Natural killer cell (primary cell): ENCODE measurements around the gene RAD50. TPM values are rescaled to one million over a fixed set of nuclear protein-coding genes. Genes with fewer than 3 reads are reported as not detected.

Source experiments
- ATAC-seq, 3 donors: fragments of 150-1000 bp in 2 of 3; fragments of 200-7000 bp in 1 of 3; cut with Tn5 transposase; 1 replicate in 1 of 3; 2 replicates in 2 of 3; pipeline ENCODE4 v1.10.0; 2021; ENCODE audit warnings: mild to moderate bottlenecking in 2 of 3, moderate library complexity in 2 of 3
- DNase-seq, 2 donors: peaks; one replicate each; pipeline versions ENCODE4 v3.0.0 to v3.0.0-alpha.2; 2013 to 2021; ENCODE audit warnings: mixed read lengths in 1 of 2
- H3K27ac ChIP-seq: one replicate; pipeline ENCODE4 v1.5.1; 2013; ENCODE audit warnings: mild to moderate bottlenecking, low read length
- H3K27me3 ChIP-seq: one replicate; pipeline ENCODE4 v1.6.1; 2013; ENCODE audit warnings: low read length; ENCODE audit not compliant: control insufficient read depth, insufficient read depth
- H3K36me3 ChIP-seq: one replicate; pipeline ENCODE4 v1.6.1; 2013; ENCODE audit warnings: low read length; ENCODE audit not compliant: control insufficient read depth, insufficient read depth
- H3K4me1 ChIP-seq: one replicate; pipeline ENCODE4 v1.6.1; 2013; ENCODE audit warnings: low read length; ENCODE audit not compliant: control insufficient read depth, insufficient read depth
- H3K4me3 ChIP-seq: one replicate; pipeline ENCODE4 v1.5.1; 2013; ENCODE audit warnings: low read length
- H3K9me3 ChIP-seq: one replicate; pipeline ENCODE4 v1.6.1; 2013; ENCODE audit warnings: low read length; ENCODE audit not compliant: control insufficient read depth, insufficient read depth
- H3K27ac Mint-ChIP-seq, 2 donors: one replicate each; pipeline ENCODE4 v1.8.0; 2022; ENCODE audit warnings: mild to moderate bottlenecking in 2 of 2, mixed read lengths in 2 of 2, moderate library complexity in 1 of 2
- H3K27me3 Mint-ChIP-seq, 2 donors: one replicate each; pipeline ENCODE4 v1.8.0; 2022; ENCODE audit warnings: low read depth in 2 of 2, mixed read lengths in 2 of 2
- H3K36me3 Mint-ChIP-seq: one replicate; pipeline ENCODE4 v1.8.0; 2022; ENCODE audit warnings: mixed read lengths
- H3K4me1 Mint-ChIP-seq, 2 donors: one replicate each; pipeline ENCODE4 v1.8.0; 2022; ENCODE audit warnings: mixed read lengths in 2 of 2
- H3K4me3 Mint-ChIP-seq: one replicate; pipeline ENCODE4 v1.8.0; 2022; ENCODE audit warnings: mild to moderate bottlenecking, moderate library complexity, mixed read lengths
- H3K9me3 Mint-ChIP-seq, 2 donors: one replicate each; pipeline ENCODE4 v1.8.0; 2022; ENCODE audit warnings: mixed read lengths in 2 of 2
- WGBS: methylation state at CpG from one replicate; pipeline ENCODE4 v1.1.7; 2013; ENCODE audit warnings: missing lambda C conversion rate; ENCODE audit not compliant: insufficient coverage; 5-methylcytosine and 5-hydroxymethylcytosine counted together
- intact Hi-C: fragments of 100-400 bp; cut with micrococcal nuclease; formaldehyde crosslinking; loops from one replicate; pipeline ENCODE4 v1.14.2; 2022
- total RNA-seq, 4 donors: library from RNA; stranded (reverse); fragments of 120-200 nt in 1 of 4; gene quantifications; one replicate each; pipeline versions ENCODE4 v1.2.3 to v1.2.4, GENCODE V29; 2013 to 2022
- TF ChIP-seq, protein P1 (sequence below): fragments of 200-600 bp; IDR thresholded peaks from one replicate; pipeline ENCODE4 v1.8.0; 2022; ENCODE audit warnings: antibody characterized with exemption

The RAD50 gene
- total RNA-seq, 3 donors from 2014 or later (not counting 1 experiment from before 2014, with no cell fraction given), result 21.0 to 31.2 (median 27.5) TPM

DNA sequence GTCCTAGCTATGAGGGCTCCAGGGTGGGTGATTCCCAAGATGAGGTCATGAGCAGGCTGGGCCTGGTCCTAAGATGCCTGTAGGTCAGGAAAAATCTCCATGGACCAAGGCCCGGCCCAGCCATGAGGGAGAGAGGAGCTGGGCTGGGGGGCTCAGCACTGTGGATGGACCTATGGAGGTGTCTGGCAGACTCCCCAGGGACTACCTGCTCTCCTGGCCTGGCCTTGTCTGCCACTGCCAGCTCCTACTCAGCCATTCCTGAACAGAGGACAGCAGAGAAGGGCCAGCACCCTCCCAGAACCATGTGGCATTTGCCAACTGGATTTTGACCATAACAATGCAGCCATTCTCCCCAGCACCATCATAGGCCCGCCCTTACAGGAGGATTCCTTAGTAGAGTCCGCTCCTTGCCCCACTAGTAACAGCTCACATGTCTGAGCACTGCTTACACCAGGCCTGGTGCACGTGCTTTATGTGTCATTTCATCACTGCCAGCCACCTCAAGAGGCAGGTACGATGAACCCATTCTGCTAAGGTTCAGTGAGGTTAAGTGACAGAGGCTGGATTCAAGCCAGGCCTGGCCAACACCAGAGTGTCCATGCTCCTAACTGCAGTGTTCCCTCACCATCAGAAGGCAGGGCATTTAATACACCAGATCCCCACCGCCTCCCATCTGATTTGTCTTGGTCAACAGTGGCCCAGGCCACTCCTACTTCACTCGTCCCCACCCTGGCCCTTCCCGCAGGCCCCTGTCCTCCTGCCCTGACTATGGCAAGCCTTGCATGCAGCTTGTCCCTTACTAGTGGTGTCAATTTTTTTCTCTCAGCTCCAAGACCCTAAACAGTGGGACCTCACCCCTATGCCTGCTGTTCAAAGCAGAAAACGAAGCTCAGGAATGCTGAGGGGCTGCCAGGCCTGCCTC lies 101.9 kb downstream of the RAD50 start:
- H3K4me3 Mint-ChIP-seq, result no peak overlapping the region

GRCh38 chr5:132659598-132660493 lies 103.1 kb downstream of the RAD50 start:
- Mint-ChIP-seq H3K4me3 (no peak overlapping the region), H3K9me3 (no peaks in the 10 kb centered on the region), H3K36me3 (no peaks in the 10 kb centered on the region), H3K4me1 (peaks cover 0 to 21% of the 10 kb centered on the region in 2 donors), H3K27me3 (peaks cover 14 to 24% of the 10 kb centered on the region in 2 donors), H3K27ac (no peak overlapping the region)
- TF ChIP-seq, protein P1, sequence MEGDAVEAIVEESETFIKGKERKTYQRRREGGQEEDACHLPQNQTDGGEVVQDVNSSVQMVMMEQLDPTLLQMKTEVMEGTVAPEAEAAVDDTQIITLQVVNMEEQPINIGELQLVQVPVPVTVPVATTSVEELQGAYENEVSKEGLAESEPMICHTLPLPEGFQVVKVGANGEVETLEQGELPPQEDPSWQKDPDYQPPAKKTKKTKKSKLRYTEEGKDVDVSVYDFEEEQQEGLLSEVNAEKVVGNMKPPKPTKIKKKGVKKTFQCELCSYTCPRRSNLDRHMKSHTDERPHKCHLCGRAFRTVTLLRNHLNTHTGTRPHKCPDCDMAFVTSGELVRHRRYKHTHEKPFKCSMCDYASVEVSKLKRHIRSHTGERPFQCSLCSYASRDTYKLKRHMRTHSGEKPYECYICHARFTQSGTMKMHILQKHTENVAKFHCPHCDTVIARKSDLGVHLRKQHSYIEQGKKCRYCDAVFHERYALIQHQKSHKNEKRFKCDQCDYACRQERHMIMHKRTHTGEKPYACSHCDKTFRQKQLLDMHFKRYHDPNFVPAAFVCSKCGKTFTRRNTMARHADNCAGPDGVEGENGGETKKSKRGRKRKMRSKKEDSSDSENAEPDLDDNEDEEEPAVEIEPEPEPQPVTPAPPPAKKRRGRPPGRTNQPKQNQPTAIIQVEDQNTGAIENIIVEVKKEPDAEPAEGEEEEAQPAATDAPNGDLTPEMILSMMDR, result no peak
- Histone ChIP-seq H3K27ac (no peak overlapping the region), H3K4me1 (peaks cover 31% of the 10 kb centered on the region), H3K9me3 (no peaks in the 10 kb centered on the region), H3K4me3 (no peak overlapping the region), H3K27me3 (peaks cover 14% of the 10 kb centered on the region), H3K36me3 (no peaks in the 10 kb centered on the region)
- intact Hi-C loops, result no loop called here
- ATAC-seq (no peak), DNase-seq (no peak)
- 87% methylated on average over 23 of the region's 23 CpGs for WGBS

More for the DNA sequence above, 101.9 kb downstream of the RAD50 start:
- WGBS, result 94% methylated on average over 9 of the region's 9 CpGs
- H3K9me3 ChIP-seq, result no peaks in the 10 kb centered on the region
- intact Hi-C loops, result no loop called here
- H3K27ac Mint-ChIP-seq, result no peak overlapping the region
- no peaks in the 10 kb centered on the region for H3K36me3 Mint-ChIP-seq
- H3K4me1 Mint-ChIP-seq, result peaks cover 0 to 14% of the 10 kb centered on the region in 2 donors
- H3K9me3 Mint-ChIP-seq, result no peaks in the 10 kb centered on the region
- DNase-seq, result no peak
- no peak overlapping the region for H3K27ac ChIP-seq
- peaks cover 20 to 36% of the 10 kb centered on the region in 2 donors for H3K27me3 Mint-ChIP-seq
- no peaks in the 10 kb centered on the region for H3K36me3 ChIP-seq
- ATAC-seq, result no peak
- TF ChIP-seq, protein P1, result no peak
- H3K4me1 ChIP-seq, result peaks cover 19% of the 10 kb centered on the region
- H3K4me3 ChIP-seq, result no peak overlapping the region
- peaks cover 14% of the 10 kb centered on the region for H3K27me3 ChIP-seq

DNA sequence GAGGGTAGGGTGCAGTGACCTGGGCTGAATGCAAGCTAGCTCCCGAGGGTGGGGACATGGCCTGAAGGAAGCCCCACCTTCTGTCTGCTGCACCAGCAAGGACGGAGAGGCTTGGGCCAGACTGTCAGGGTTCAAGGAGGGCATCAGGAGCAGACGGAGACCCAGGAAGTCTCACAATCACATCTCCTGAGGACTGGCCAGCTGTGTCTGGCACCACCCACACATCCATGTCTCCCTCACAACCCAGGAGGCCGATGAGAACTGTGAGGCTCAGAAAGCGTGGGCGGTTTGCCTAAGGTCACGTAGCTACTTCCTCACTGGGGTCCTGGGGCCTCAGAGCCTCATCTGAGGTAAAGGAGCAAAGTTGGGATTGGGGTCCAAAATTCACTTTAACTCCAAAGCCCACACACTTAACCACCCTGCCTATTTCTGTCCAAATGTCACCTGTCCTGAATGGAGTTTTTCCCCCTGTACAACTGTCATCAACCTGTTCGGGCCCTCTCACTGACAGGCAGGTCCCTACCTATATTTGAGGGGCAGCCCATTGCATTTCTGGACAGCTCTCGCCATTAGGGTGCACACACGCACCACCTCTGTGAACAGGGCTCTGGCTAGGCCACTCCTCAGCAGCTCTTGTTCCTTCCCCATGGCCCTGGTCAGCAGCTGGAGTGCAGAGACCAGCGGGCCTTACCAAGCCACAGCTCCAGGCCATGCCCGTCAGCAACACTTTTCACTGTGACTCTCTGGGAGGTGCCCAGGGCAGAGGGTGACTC lies 104.6 kb downstream of the RAD50 start:
- Histone ChIP-seq H3K27ac (no peak overlapping the region), H3K9me3 (no peaks in the 10 kb centered on the region), H3K4me3 (no peak overlapping the region), H3K4me1 (peaks cover 31% of the 10 kb centered on the region), H3K36me3 (no peaks in the 10 kb centered on the region), H3K27me3 (peaks cover 9% of the 10 kb centered on the region)
- no peak for DNase-seq
- TF ChIP-seq, protein P1, result no peak
- intact Hi-C loops, result no loop called here
- Mint-ChIP-seq H3K4me3 (no peak overlapping the region), H3K27me3 (peaks cover 14 to 22% of the 10 kb centered on the region in 2 donors), H3K9me3 (no peaks in the 10 kb centered on the region), H3K4me1 (peaks cover 0 to 20% of the 10 kb centered on the region in 2 donors), H3K36me3 (no peaks in the 10 kb centered on the region), H3K27ac (no peak overlapping the region)
- ATAC-seq, result no peak
- WGBS, result 84% methylated on average over 12 of the region's 12 CpGs
